Measurements from ENCODE around the gene CCND1.

CCND1 gene

GRCh38 chr11:69656536-69657455 is 15.8 kb downstream of the CCND1 start:
- peaks cover 5 to 12% of the 10 kb centered on the region in 2 donors for H3K36me3 ChIP-seq (ENCODE audit: control insufficient read depth in 1 of 2, insufficient read depth in 2 of 2, low read length in 2 of 2)
- peaks cover 0 to 8% of the 10 kb centered on the region in 2 donors for H3K4me1 ChIP-seq (ENCODE audit: control insufficient read depth in 1 of 2, insufficient read depth in 2 of 2, low read length in 2 of 2)
- H3K27ac ChIP-seq (ENCODE audit: low read length) = no peak overlapping the region
- H3K9me3 ChIP-seq (ENCODE audit: control insufficient read depth in 1 of 2, low read length in 2 of 2) = no peaks in the 10 kb centered on the region
- no peak overlapping the region for H3K4me3 ChIP-seq (ENCODE audit: low read depth in 1 of 2, low read length in 2 of 2)
- H3K27me3 ChIP-seq (ENCODE audit: low read depth, low read length) = no peaks in the 10 kb centered on the region

DNA sequence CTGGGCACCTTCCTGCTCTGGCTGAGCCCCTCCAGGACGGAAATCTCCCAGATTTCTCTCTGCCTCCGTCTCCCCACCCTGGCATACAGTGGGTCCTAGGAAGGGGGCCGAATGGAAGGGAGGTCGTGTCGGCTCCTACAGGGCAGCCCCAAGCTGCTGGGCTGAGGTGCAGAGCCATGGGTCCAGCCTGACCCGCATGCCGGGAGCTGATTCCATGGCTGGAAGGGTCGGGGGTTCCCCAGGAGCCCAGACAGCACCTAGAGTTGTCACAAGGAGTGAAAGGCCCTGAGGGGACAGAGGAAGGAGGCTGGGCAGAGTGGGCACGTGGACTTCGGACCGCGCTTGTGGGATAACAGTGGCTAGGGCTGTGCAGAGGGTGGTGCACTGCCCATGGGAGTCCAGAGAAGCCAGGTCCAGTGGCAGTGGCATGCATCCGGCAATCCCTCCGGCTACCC is 16.5 kb downstream of the CCND1 start:
- peaks cover 0 to 8% of the 10 kb centered on the region in 2 donors for H3K4me1 ChIP-seq (ENCODE audit: control insufficient read depth in 1 of 2, insufficient read depth in 2 of 2, low read length in 2 of 2)
- H3K4me3 ChIP-seq (ENCODE audit: low read depth in 1 of 2, low read length in 2 of 2) = no peak overlapping the region
- H3K9me3 ChIP-seq (ENCODE audit: control insufficient read depth in 1 of 2, low read length in 2 of 2) = no peaks in the 10 kb centered on the region
- peaks cover 0 to 6% of the 10 kb centered on the region in 2 donors for H3K36me3 ChIP-seq (ENCODE audit: control insufficient read depth in 1 of 2, insufficient read depth in 2 of 2, low read length in 2 of 2)
- H3K27ac ChIP-seq (ENCODE audit: low read length) = no peak overlapping the region
- H3K27me3 ChIP-seq (ENCODE audit: low read depth, low read length) = no peaks in the 10 kb centered on the region

- Histone ChIP-seq H3K4me1 (ENCODE audit: control insufficient read depth in 1 of 2, insufficient read depth in 2 of 2, low read length in 2 of 2) (peaks cover 0 to 8% of the 10 kb centered on the region in 2 donors), H3K27me3 (ENCODE audit: low read depth, low read length) (no peaks in the 10 kb centered on the region), H3K9me3 (ENCODE audit: control insufficient read depth in 1 of 2, low read length in 2 of 2) (no peaks in the 10 kb centered on the region), H3K4me3 (ENCODE audit: low read depth in 1 of 2, low read length in 2 of 2) (no peak overlapping the region), H3K27ac (ENCODE audit: low read length) (no peak overlapping the region), H3K36me3 (ENCODE audit: control insufficient read depth in 1 of 2, insufficient read depth in 2 of 2, low read length in 2 of 2) (peaks cover 0 to 6% of the 10 kb centered on the region in 2 donors)
Observed at GRCh38 chr11:69657911-69658625, 17.1 kb downstream of the CCND1 start.

- no peak overlapping the region for H3K27ac ChIP-seq (ENCODE audit: low read length)
- peaks cover 0 to 8% of the 10 kb centered on the region in 2 donors for H3K4me1 ChIP-seq (ENCODE audit: control insufficient read depth in 1 of 2, insufficient read depth in 2 of 2, low read length in 2 of 2)
- H3K27me3 ChIP-seq (ENCODE audit: low read depth, low read length) = no peaks in the 10 kb centered on the region
- H3K36me3 ChIP-seq (ENCODE audit: control insufficient read depth in 1 of 2, insufficient read depth in 2 of 2, low read length in 2 of 2) = peaks cover 0 to 12% of the 10 kb centered on the region in 2 donors
- no peak overlapping the region for H3K4me3 ChIP-seq (ENCODE audit: low read depth in 1 of 2, low read length in 2 of 2)
- H3K9me3 ChIP-seq (ENCODE audit: control insufficient read depth in 1 of 2, low read length in 2 of 2) = no peaks in the 10 kb centered on the region
Observed at GRCh38 chr11:69658626-69659450, 17.9 kb downstream of the CCND1 start.

DNA sequence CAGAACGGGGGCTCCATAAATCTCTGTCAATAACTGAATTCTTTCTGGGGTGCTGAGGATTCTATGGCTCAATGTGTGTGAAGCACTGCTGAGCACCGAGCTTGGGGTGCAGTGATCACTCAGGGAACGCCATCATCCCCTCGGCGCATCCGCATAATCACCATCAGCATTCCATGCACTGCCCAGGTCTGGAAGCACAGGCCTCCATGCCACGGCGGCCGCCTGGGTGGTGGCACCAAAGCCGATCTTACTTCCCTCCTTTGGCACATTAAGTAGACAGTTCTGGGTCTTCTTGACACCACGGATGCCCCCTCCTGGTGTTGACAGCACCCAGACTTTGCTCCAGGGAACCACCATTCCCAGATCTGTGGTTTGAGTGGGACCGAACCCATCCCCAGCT is 18.6 kb downstream of the CCND1 start:
- H3K4me1 ChIP-seq (ENCODE audit: control insufficient read depth in 1 of 2, insufficient read depth in 2 of 2, low read length in 2 of 2) = peaks cover 0 to 8% of the 10 kb centered on the region in 2 donors
- H3K9me3 ChIP-seq (ENCODE audit: control insufficient read depth in 1 of 2, low read length in 2 of 2) = no peaks in the 10 kb centered on the region
- no peak overlapping the region for H3K4me3 ChIP-seq (ENCODE audit: low read depth in 1 of 2, low read length in 2 of 2)
- peaks cover 0 to 19% of the 10 kb centered on the region in 2 donors for H3K36me3 ChIP-seq (ENCODE audit: control insufficient read depth in 1 of 2, insufficient read depth in 2 of 2, low read length in 2 of 2)
- H3K27me3 ChIP-seq (ENCODE audit: low read depth, low read length) = no peaks in the 10 kb centered on the region
- H3K27ac ChIP-seq (ENCODE audit: low read length) = no peak overlapping the region

GRCh38 chr11:69660001-69660500 is 19.1 kb downstream of the CCND1 start:
- Histone ChIP-seq H3K9me3 (ENCODE audit: control insufficient read depth in 1 of 2, low read length in 2 of 2) (no peaks in the 10 kb centered on the region), H3K27me3 (ENCODE audit: low read depth, low read length) (no peaks in the 10 kb centered on the region), H3K4me3 (ENCODE audit: low read depth in 1 of 2, low read length in 2 of 2) (no peak overlapping the region), H3K4me1 (ENCODE audit: control insufficient read depth in 1 of 2, insufficient read depth in 2 of 2, low read length in 2 of 2) (peaks cover 0 to 8% of the 10 kb centered on the region in 2 donors), H3K27ac (ENCODE audit: low read length) (no peak overlapping the region), H3K36me3 (ENCODE audit: control insufficient read depth in 1 of 2, insufficient read depth in 2 of 2, low read length in 2 of 2) (peaks cover 3 to 24% of the 10 kb centered on the region in 2 donors)

DNA sequence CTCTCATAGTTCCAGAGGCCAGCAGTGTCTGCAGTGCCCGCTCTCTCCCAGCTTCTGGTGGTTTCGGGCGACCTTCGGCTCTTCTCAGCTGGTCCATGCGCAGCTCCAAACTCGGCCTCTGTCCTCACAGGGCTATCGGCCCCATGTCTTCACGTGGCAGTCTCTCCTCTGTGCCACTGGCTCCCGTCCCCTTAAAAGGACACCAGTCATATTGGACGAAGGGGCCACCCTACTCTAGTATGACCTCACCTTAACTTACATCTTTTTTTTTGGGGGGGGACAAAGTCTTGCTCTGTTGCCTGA is 20.4 kb downstream of the CCND1 start:
- Histone ChIP-seq H3K4me3 (ENCODE audit: low read depth in 1 of 2, low read length in 2 of 2) (no peak overlapping the region), H3K27me3 (ENCODE audit: low read depth, low read length) (no peaks in the 10 kb centered on the region), H3K36me3 (ENCODE audit: control insufficient read depth in 1 of 2, insufficient read depth in 2 of 2, low read length in 2 of 2) (peaks cover 6 to 30% of the 10 kb centered on the region in 2 donors), H3K9me3 (ENCODE audit: control insufficient read depth in 1 of 2, low read length in 2 of 2) (no peaks in the 10 kb centered on the region), H3K27ac (ENCODE audit: low read length) (no peak overlapping the region), H3K4me1 (ENCODE audit: control insufficient read depth in 1 of 2, insufficient read depth in 2 of 2, low read length in 2 of 2) (peaks cover 0 to 8% of the 10 kb centered on the region in 2 donors)

- no peak overlapping the region for H3K4me3 ChIP-seq (ENCODE audit: low read depth in 1 of 2, low read length in 2 of 2)
- peaks cover 11 to 38% of the 10 kb centered on the region in 2 donors for H3K36me3 ChIP-seq (ENCODE audit: control insufficient read depth in 1 of 2, insufficient read depth in 2 of 2, low read length in 2 of 2)
- no peak overlapping the region for H3K27ac ChIP-seq (ENCODE audit: low read length)
- H3K9me3 ChIP-seq (ENCODE audit: control insufficient read depth in 1 of 2, low read length in 2 of 2) = no peaks in the 10 kb centered on the region
- H3K4me1 ChIP-seq (ENCODE audit: control insufficient read depth in 1 of 2, insufficient read depth in 2 of 2, low read length in 2 of 2) = peaks cover 0 to 8% of the 10 kb centered on the region in 2 donors
- H3K27me3 ChIP-seq (ENCODE audit: low read depth, low read length) = no peaks in the 10 kb centered on the region
Observed at GRCh38 chr11:69662021-69662698, 21.2 kb downstream of the CCND1 start.

DNA sequence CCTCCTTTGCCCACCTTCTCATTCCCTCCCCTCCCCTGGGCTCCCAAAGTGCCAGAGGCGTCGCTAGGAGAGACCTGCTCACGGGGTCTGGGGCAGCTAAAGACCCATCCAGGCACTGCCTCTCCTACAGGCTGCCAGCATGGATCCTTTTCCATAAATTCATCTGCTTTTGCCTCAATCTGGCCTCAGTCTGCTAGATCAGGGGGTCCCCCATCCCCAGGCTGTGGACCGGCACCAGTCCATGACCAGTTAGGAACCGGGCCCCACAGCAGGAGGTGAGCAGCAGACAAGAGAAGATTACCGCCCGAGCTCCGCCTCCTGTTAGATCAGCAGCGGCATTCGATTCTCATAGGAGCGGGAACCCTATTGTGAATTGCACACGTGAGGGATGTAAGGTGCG is 21.9 kb downstream of the CCND1 start:
- H3K27me3 ChIP-seq (ENCODE audit: low read depth, low read length) = no peaks in the 10 kb centered on the region
- no peak overlapping the region for H3K4me3 ChIP-seq (ENCODE audit: low read depth in 1 of 2, low read length in 2 of 2)
- H3K27ac ChIP-seq (ENCODE audit: low read length) = no peak overlapping the region
- H3K36me3 ChIP-seq (ENCODE audit: control insufficient read depth in 1 of 2, insufficient read depth in 2 of 2, low read length in 2 of 2) = peaks cover 11 to 44% of the 10 kb centered on the region in 2 donors
- peaks cover 0 to 7% of the 10 kb centered on the region in 2 donors for H3K4me1 ChIP-seq (ENCODE audit: control insufficient read depth in 1 of 2, insufficient read depth in 2 of 2, low read length in 2 of 2)
- no peaks in the 10 kb centered on the region for H3K9me3 ChIP-seq (ENCODE audit: control insufficient read depth in 1 of 2, low read length in 2 of 2)

GRCh38 chr11:69663326-69663725 is 22.4 kb downstream of the CCND1 start:
- Histone ChIP-seq H3K27me3 (ENCODE audit: low read depth, low read length) (no peaks in the 10 kb centered on the region), H3K27ac (ENCODE audit: low read length) (no peak overlapping the region), H3K9me3 (ENCODE audit: control insufficient read depth in 1 of 2, low read length in 2 of 2) (no peaks in the 10 kb centered on the region), H3K36me3 (ENCODE audit: control insufficient read depth in 1 of 2, insufficient read depth in 2 of 2, low read length in 2 of 2) (peaks cover 11 to 44% of the 10 kb centered on the region in 2 donors), H3K4me1 (ENCODE audit: control insufficient read depth in 1 of 2, insufficient read depth in 2 of 2, low read length in 2 of 2) (peaks cover 0 to 1% of the 10 kb centered on the region in 2 donors), H3K4me3 (ENCODE audit: low read depth in 1 of 2, low read length in 2 of 2) (no peak overlapping the region)
